Nucleus accumbens (tissue), 56 donors: ENCODE data around the gene RBMX2.
A peak's percentile ranks its signal among the peaks of the same experiment; 100 is the strongest.
"Not testable (repeated sequence)": the region's sequence is repeated elsewhere in the genome, so short reads cannot be mapped to it uniquely, and the experiment has no call there.

ENCODE experiments used
- DNase-seq, 56 donors: peaks; one replicate each; lab custom pipeline; 2025; lab: John Stamatoyannopoulos, UW

RBMX2 gene

GRCh38 chrX:130401415-130402207 lies at the start of gene RBMX2:
RBMX2 (plus strand) TSS chrX:130401987; CDS start chrX:130402033, 46 bp downstream.
- peak in 55 of 56 donors; percentile 0 to 78 (median 50) for DNase-seq

GRCh38 chrX:130352050-130352449 lies 49.7 kb upstream of the RBMX2 start:
- not testable (repeated sequence) for DNase-seq

- DNase-seq, result no peak
These were observed 25.7 kb upstream of the RBMX2 start for GRCh38 chrX:130376077-130376476.

GRCh38 chrX:130378024-130378669 lies 23.6 kb upstream of the RBMX2 start:
- peak in 11 of 56 donors; percentile 0 to 9 (median 1) for DNase-seq

GRCh38 chrX:130385520-130385919 lies 16.3 kb upstream of the RBMX2 start, which contains the start of gene GPR119:
GPR119 (minus strand) TSS chrX:130385674; CDS start chrX:130385447, 227 bp downstream.
- DNase-seq, result no peak

GRCh38 chrX:130386408-130386808 lies 15.4 kb upstream of the RBMX2 start:
- no peak for DNase-seq

GRCh38 chrX:130393451-130394074 lies 8.2 kb upstream of the RBMX2 start:
- peak in 48 of 56 donors; percentile 1 to 71 (median 24) for DNase-seq

- DNase-seq, result no peak
These were observed 6.4 kb upstream of the RBMX2 start for GRCh38 chrX:130395341-130395740.

- peak in 1 of 56 donors; percentile 24 for DNase-seq
These were observed 459 bp downstream of the RBMX2 start for GRCh38 chrX:130402208-130402684.

GRCh38 chrX:130413415-130413814 lies 11.6 kb downstream of the RBMX2 start:
- no peak for DNase-seq

- no peak for DNase-seq
These were observed 13.0 kb downstream of the RBMX2 start for GRCh38 chrX:130414800-130415199.

- DNase-seq, result no peak
These were observed 13.4 kb downstream of the RBMX2 start for GRCh38 chrX:130415201-130415600.

- DNase-seq, result no peak
These were observed 15.0 kb downstream of the RBMX2 start for GRCh38 chrX:130416785-130417184.

- no peak for DNase-seq
These were observed 16.3 kb downstream of the RBMX2 start for GRCh38 chrX:130418066-130418465.

GRCh38 chrX:130418740-130419139 lies 17.0 kb downstream of the RBMX2 start:
- DNase-seq, result no peak

- no peak for DNase-seq
These were observed 17.5 kb downstream of the RBMX2 start for GRCh38 chrX:130419263-130419662.

- no peak for DNase-seq
These were observed 24.7 kb downstream of the RBMX2 start for GRCh38 chrX:130426531-130426930.

GRCh38 chrX:130429236-130429635 lies 27.4 kb downstream of the RBMX2 start:
- DNase-seq, result not testable (repeated sequence)

GRCh38 chrX:130435937-130436336 lies 34.1 kb downstream of the RBMX2 start:
- DNase-seq, result no peak

- not testable (repeated sequence) for DNase-seq
These were observed 36.2 kb downstream of the RBMX2 start for GRCh38 chrX:130437996-130438395.

- DNase-seq, result no peak
These were observed 42.1 kb downstream of the RBMX2 start for GRCh38 chrX:130443875-130444274.
